Colonic mucosa (tissue), 4 donors: ENCODE measurements around the gene SESN3. TPM values are rescaled to one million over a fixed set of nuclear protein-coding genes. Genes with fewer than 3 reads are reported as not detected.

ENCODE experiments used
- DNase-seq: peaks from one replicate; pipeline ENCODE4 v3.0.0-alpha.2; 2020
- H3K27ac ChIP-seq: fragments of 200-600 bp; one replicate; pipeline ENCODE4 v1.8.0; 2021
- H3K27me3 ChIP-seq: fragments of 200-600 bp; one replicate; pipeline ENCODE4 v1.8.0; 2021
- H3K36me3 ChIP-seq: fragments of 200-600 bp; one replicate; pipeline ENCODE4 v1.8.0; 2021
- H3K4me1 ChIP-seq: fragments of 200-600 bp; one replicate; pipeline ENCODE4 v1.8.0; 2021; ENCODE audit warnings: mild to moderate bottlenecking
- H3K4me3 ChIP-seq: fragments of 200-600 bp; one replicate; pipeline ENCODE4 v1.8.0; 2021
- H3K9ac ChIP-seq, 2 donors: one replicate each; pipeline ENCODE4 v1.7.0; 2013; ENCODE audit warnings: control low read depth in 2 of 2, low read depth in 2 of 2, low read length in 2 of 2
- H3K9me3 ChIP-seq: fragments of 200-600 bp; one replicate; pipeline ENCODE4 v1.8.0; 2021
- CTCF ChIP-seq: fragments of 200-600 bp; IDR thresholded peaks from one replicate; pipeline ENCODE4 v1.8.0; 2022; ENCODE audit warnings: antibody characterized with exemption, mild to moderate bottlenecking
- intact Hi-C: fragments of 100-400 bp; cut with DNase I; formaldehyde crosslinking; loops from one replicate; pipeline ENCODE4 v1.14.1; 2022
- total RNA-seq, 2 donors: library from RNA; stranded (reverse); fragmentation: NEBNext Ultra II Directional in 1 of 2; extraction: Animal tissue kit (Norgen Biotek cat#: 25700) in 1 of 2; gene quantifications; one replicate each; pipeline ENCODE4 v1.2.1, GENCODE V29; 2021
- donor health status: healthy.
- donor health status: DM: no; HTN: no; CAD: no.
- donor health status: DM: no; HTN: no; CAD: no.

SESN3 gene
- total RNA-seq, 2 donors from 2014 or later: 14.7 to 21.2 TPM

GRCh38 chr11:95135880-95136279 is 95.1 kb downstream of the SESN3 start:
- no peaks in the 10 kb centered on the region for H3K4me1 ChIP-seq
- no peaks in the 10 kb centered on the region for H3K9me3 ChIP-seq
- H3K4me3 ChIP-seq: no peak overlapping the region
- H3K36me3 ChIP-seq: no peaks in the 10 kb centered on the region
- H3K27ac ChIP-seq: no peak overlapping the region
- no peaks in the 10 kb centered on the region for H3K27me3 ChIP-seq
- intact Hi-C loops: loop anchor here (5.0 kb wide), 1 partner anchor 64 kb away; no protein-coding TSS in a partner anchor
- H3K9ac ChIP-seq: no peak overlapping the region
- no peak for TF ChIP-seq CTCF
- DNase-seq: no peak

GRCh38 chr11:95135155-95135554 is 95.8 kb downstream of the SESN3 start:
- no peak for DNase-seq
- Histone ChIP-seq H3K9ac (no peak overlapping the region), H3K36me3 (no peaks in the 10 kb centered on the region), H3K4me1 (no peaks in the 10 kb centered on the region), H3K27ac (no peak overlapping the region), H3K27me3 (no peaks in the 10 kb centered on the region), H3K4me3 (no peak overlapping the region), H3K9me3 (no peaks in the 10 kb centered on the region)
- intact Hi-C loops: loop anchor here (5.0 kb wide), 1 partner anchor 63 kb away; no protein-coding TSS in a partner anchor
- no peak for TF ChIP-seq CTCF

GRCh38 chr11:95134491-95134890 is 96.5 kb downstream of the SESN3 start:
- TF ChIP-seq CTCF: no peak
- intact Hi-C loops: no loop called here
- Histone ChIP-seq H3K9me3 (no peaks in the 10 kb centered on the region), H3K27ac (no peak overlapping the region), H3K9ac (no peak overlapping the region), H3K27me3 (no peaks in the 10 kb centered on the region), H3K36me3 (no peaks in the 10 kb centered on the region), H3K4me1 (no peaks in the 10 kb centered on the region), H3K4me3 (no peak overlapping the region)
- no peak for DNase-seq

- Histone ChIP-seq H3K27me3 (no peaks in the 10 kb centered on the region), H3K4me1 (no peaks in the 10 kb centered on the region), H3K36me3 (peaks cover 5% of the 10 kb centered on the region), H3K9me3 (no peaks in the 10 kb centered on the region), H3K4me3 (no peak overlapping the region), H3K27ac (no peak overlapping the region), H3K9ac (no peak overlapping the region)
- no peak for TF ChIP-seq CTCF
- DNase-seq: peak; percentile 48
- intact Hi-C loops: no loop called here
Observed at GRCh38 chr11:95132956-95133355, 98.0 kb downstream of the SESN3 start.

GRCh38 chr11:95128602-95129001 is 102.4 kb downstream of the SESN3 start:
- H3K27me3 ChIP-seq: no peaks in the 10 kb centered on the region
- no peak overlapping the region for H3K4me3 ChIP-seq
- H3K9me3 ChIP-seq: no peaks in the 10 kb centered on the region
- intact Hi-C loops: no loop called here
- H3K27ac ChIP-seq: no peak overlapping the region
- peaks cover 5% of the 10 kb centered on the region for H3K36me3 ChIP-seq
- H3K4me1 ChIP-seq: no peaks in the 10 kb centered on the region
- H3K9ac ChIP-seq: no peak overlapping the region
- no peak for TF ChIP-seq CTCF
- no peak for DNase-seq
